Hepatocyte (in vitro differentiated cells): ENCODE results near the gene G6PD. TPM values are rescaled to one million over a fixed set of nuclear protein-coding genes. Genes with fewer than 3 reads are reported as not detected.
A peak's percentile ranks its signal among the peaks of the same experiment; 100 is the strongest.

Source experiments
- DNase-seq: peaks from one replicate; pipeline ENCODE4 v3.0.0-alpha.2; 2016; ENCODE audit warnings: low spot score
- H2AFZ ChIP-seq: fragments of 200-600 bp; sonication (generic); 2 replicates; pipeline ENCODE4 v1.6.0; 2016; ENCODE audit warnings: antibody characterized with exemption, mild to moderate bottlenecking
- H3K27ac ChIP-seq: fragments of 200-600 bp; sonication (generic); 2 replicates; pipeline ENCODE4 v1.5.1; 2016; ENCODE audit warnings: mild to moderate bottlenecking
- H3K27me3 ChIP-seq: fragments of 200-600 bp; sonication (generic); 2 replicates; pipeline ENCODE4 v1.6.1; 2016
- H3K36me3 ChIP-seq: fragments of 200-600 bp; sonication (generic); replicated peaks from 2 replicates; pipeline ENCODE4 v1.5.1; 2016; ENCODE audit warnings: low read depth; ENCODE audit not compliant: insufficient read depth
- H3K4me1 ChIP-seq: fragments of 200-600 bp; sonication (generic); 2 replicates; pipeline ENCODE4 v1.5.1; 2016; ENCODE audit warnings: mild to moderate bottlenecking, moderate library complexity; ENCODE audit not compliant: insufficient read depth
- H3K4me2 ChIP-seq: fragments of 200-600 bp; sonication (generic); 2 replicates; pipeline ENCODE4 v1.6.0; 2016
- H3K4me3 ChIP-seq: fragments of 200-600 bp; sonication (generic); 2 replicates; pipeline ENCODE4 v1.5.1; 2016; ENCODE audit warnings: mild to moderate bottlenecking
- H3K79me2 ChIP-seq: fragments of 200-600 bp; sonication (generic); 2 replicates; pipeline ENCODE4 v1.6.0; 2017; ENCODE audit warnings: mild to moderate bottlenecking
- H3K9me2 ChIP-seq: fragments of 200-600 bp; sonication (generic); replicated peaks from 2 replicates; pipeline ENCODE4 v1.6.0; 2017; ENCODE audit warnings: mild to moderate bottlenecking; ENCODE audit not compliant: insufficient read depth
- H3K9me3 ChIP-seq: fragments of 200-600 bp; sonication (generic); 2 replicates; pipeline ENCODE4 v1.5.1; 2016; ENCODE audit warnings: low read depth, mild to moderate bottlenecking
- H4K20me1 ChIP-seq: fragments of 200-600 bp; sonication (generic); 2 replicates; pipeline ENCODE4 v1.6.0; 2016; ENCODE audit warnings: mild to moderate bottlenecking; ENCODE audit not compliant: insufficient read depth, poor library complexity, severe bottlenecking
- CTCF ChIP-seq: fragments of 200-600 bp; sonication (generic); IDR thresholded peaks from 2 replicates; pipeline ENCODE4 v1.5.1; 2016; ENCODE audit warnings: antibody characterized with exemption, mild to moderate bottlenecking; ENCODE audit not compliant: poor library complexity
- EZH2 ChIP-seq: fragments of 200-600 bp; sonication (generic); IDR thresholded peaks from 2 replicates; pipeline ENCODE4 v1.6.1; 2016; ENCODE audit warnings: antibody characterized with exemption, mild to moderate bottlenecking, borderline replicate concordance
- EZH2phosphoT487 ChIP-seq: fragments of 200-600 bp; sonication (generic); IDR thresholded peaks from one replicate; pipeline ENCODE4 v1.6.1; 2018; ENCODE audit warnings: antibody characterized with exemption, mild to moderate bottlenecking, low read depth, moderate library complexity; ENCODE audit not compliant: unreplicated experiment, severe bottlenecking
- WGBS: methylation state at CpG from one replicate; pipeline ENCODE4 v1.1.6; 2016; ENCODE audit warnings: low lambda C conversion rate; ENCODE audit errors: missing lambda C conversion rate; 5-methylcytosine and 5-hydroxymethylcytosine counted together
- polyA plus RNA-seq: library from polyadenylated mRNA; unstranded; fragments of >200 nt; fragmentation: Nextera tagmentation; extraction: Ambion mirVana; gene quantifications from 2 replicates; pipeline ENCODE4 v1.2.1, GENCODE V29; 2016
- total RNA-seq: library from RNA; depleted of rRNA; stranded (reverse); fragments of >200 nt; gene quantifications from 2 replicates; pipeline ENCODE4 v1.2.3, GENCODE V29; 2014

G6PD gene
- total and polyA plus RNA-seq, 2 experiments from 2014 or later, result 12.8 to 26.2 TPM

GRCh38 chrX:154489182-154489581 is 57.5 kb downstream of the G6PD start:
- H3K27me3 ChIP-seq, result no peaks in the 10 kb centered on the region
- H3K4me2 ChIP-seq, result peak overlapping the region; percentile 81
- WGBS, result 92% methylated on average over 4 of the region's 4 CpGs
- no peaks in the 10 kb centered on the region for H4K20me1 ChIP-seq
- peak overlapping the region; percentile 94 for H3K27ac ChIP-seq
- DNase-seq, result no peak
- H2AFZ ChIP-seq, result no peak overlapping the region
- no peaks in the 10 kb centered on the region for H3K36me3 ChIP-seq
- no peaks in the 10 kb centered on the region for H3K9me3 ChIP-seq
- peaks cover 2% of the 10 kb centered on the region for H3K4me1 ChIP-seq
- H3K9me2 ChIP-seq, result no peaks in the 10 kb centered on the region
- TF ChIP-seq EZH2, result no peak
- no peak for TF ChIP-seq CTCF
- no peak for TF ChIP-seq EZH2phosphoT487
- no peak overlapping the region for H3K4me3 ChIP-seq
- H3K79me2 ChIP-seq, result peaks cover 5% of the 10 kb centered on the region

GRCh38 chrX:154488336-154489075 is 58.1 kb downstream of the G6PD start:
- peak overlapping the region; percentile 81 for H3K4me2 ChIP-seq

GRCh38 chrX:154487518-154488290 is 58.9 kb downstream of the G6PD start:
- H3K4me1 ChIP-seq, result peaks cover 2% of the 10 kb centered on the region
- H4K20me1 ChIP-seq, result no peaks in the 10 kb centered on the region
- TF ChIP-seq EZH2phosphoT487, result no peak
- no peak for TF ChIP-seq EZH2
- TF ChIP-seq CTCF, result no peak
- no peaks in the 10 kb centered on the region for H3K27me3 ChIP-seq
- H3K9me2 ChIP-seq, result no peaks in the 10 kb centered on the region
- no peak overlapping the region for H2AFZ ChIP-seq
- H3K9me3 ChIP-seq, result no peaks in the 10 kb centered on the region
- no peak overlapping the region for H3K4me3 ChIP-seq
- 90% methylated on average over 28 of the region's 28 CpGs for WGBS
- H3K4me2 ChIP-seq, result peak overlapping the region; percentile 76
- no peaks in the 10 kb centered on the region for H3K36me3 ChIP-seq
- H3K27ac ChIP-seq, result no peak overlapping the region
- DNase-seq, result no peak
- H3K79me2 ChIP-seq, result peaks cover 5% of the 10 kb centered on the region

More at GRCh38 chrX:154488336-154489075, 58.1 kb downstream of the G6PD start:
- H3K4me3 ChIP-seq, result no peak overlapping the region
- peaks cover 2% of the 10 kb centered on the region for H3K4me1 ChIP-seq
- H2AFZ ChIP-seq, result no peak overlapping the region
- 84% methylated on average over 20 of the region's 20 CpGs for WGBS
- no peaks in the 10 kb centered on the region for H4K20me1 ChIP-seq
- H3K9me3 ChIP-seq, result no peaks in the 10 kb centered on the region
- peaks cover 5% of the 10 kb centered on the region for H3K79me2 ChIP-seq
- no peak for DNase-seq
- H3K27me3 ChIP-seq, result no peaks in the 10 kb centered on the region
- no peak overlapping the region for H3K27ac ChIP-seq
- H3K9me2 ChIP-seq, result no peaks in the 10 kb centered on the region
- no peak for TF ChIP-seq EZH2phosphoT487
- TF ChIP-seq EZH2, result no peak
- TF ChIP-seq CTCF, result no peak
- no peaks in the 10 kb centered on the region for H3K36me3 ChIP-seq
